GM12874 (cell line): Measurements from ENCODE around the gene FLVCR1.

Experiments used
- CTCF ChIP-seq: IDR thresholded peaks from 2 replicates; pipeline ENCODE4 v1.5.1; 2011; ENCODE audit warnings: low read depth, mild to moderate bottlenecking, control low read depth, low read length, moderate library complexity; ENCODE audit not compliant: insufficient read depth

The FLVCR1 gene

GRCh38 chr1:212901290-212901689, 43.2 kb downstream of the FLVCR1 start:
- no peak for TF ChIP-seq CTCF

GRCh38 chr1:212902054-212902453, 44.0 kb downstream of the FLVCR1 start:
- TF ChIP-seq CTCF, result no peak

- no peak for TF ChIP-seq CTCF
Observed at GRCh38 chr1:212903664-212904063, 45.6 kb downstream of the FLVCR1 start.

- no peak for TF ChIP-seq CTCF
Observed at GRCh38 chr1:212908971-212909370, 50.9 kb downstream of the FLVCR1 start.

GRCh38 chr1:212909652-212910063, 51.6 kb downstream of the FLVCR1 start:
- no peak for TF ChIP-seq CTCF

GRCh38 chr1:212914789-212915188, 56.7 kb downstream of the FLVCR1 start:
- TF ChIP-seq CTCF, result no peak

- peak; percentile 25; the same call in 1 of the 2 replicates for TF ChIP-seq CTCF
Observed at GRCh38 chr1:212915245-212916091, 57.4 kb downstream of the FLVCR1 start.
